ENCODE data around the gene TNFRSF8. TPM values are rescaled to one million over a fixed set of nuclear protein-coding genes. Genes with fewer than 3 reads are reported as not detected.

TNFRSF8 gene
- polyA plus RNA-seq, 1 donor (not counting 4 experiments of a cell fraction or from before 2014, with no cell fraction given) = 0.03 TPM

- H3K4me2 ChIP-seq (ENCODE audit: control insufficient read depth, extremely low read depth, insufficient read depth, low read depth, low read length) = no peak overlapping the region
- no peaks in the 10 kb centered on the region for H3K9me1 ChIP-seq (ENCODE audit: control insufficient read depth, extremely low read depth, insufficient read depth, low read length)
- H2AFZ ChIP-seq (ENCODE audit: control insufficient read depth, low read length) = no peak overlapping the region
- TF ChIP-seq EZH2 (IDR thresholded peaks at IDR 0.05; ENCODE audit: low read length) = no peak
- no peak for TF ChIP-seq CTCF (optimal IDR thresholded peaks at IDR 0.05 in 1 of 3, IDR thresholded peaks at IDR 0.05 in 1 of 3, conservative IDR thresholded peaks at IDR 0.05 in 1 of 3; ENCODE audit: extremely low read depth in 1 of 3, insufficient read depth in 2 of 3, low read length in 3 of 3)
- H3K9ac ChIP-seq (ENCODE audit: control insufficient read depth, extremely low read depth, insufficient read depth, low read length) = no peak overlapping the region
- no peak overlapping the region for H3K4me3 ChIP-seq (ENCODE audit: control insufficient read depth in 2 of 3, extremely low read depth in 1 of 3, insufficient read depth in 2 of 3, low read depth in 1 of 3, low read length in 3 of 3)
- no peaks in the 10 kb centered on the region for H3K4me1 ChIP-seq (ENCODE audit: control insufficient read depth, extremely low read depth, insufficient read depth, low read length)
- no peak for DNase-seq (ENCODE audit: low read depth, low spot score)
- no peak overlapping the region for H3K27ac ChIP-seq (ENCODE audit: control insufficient read depth, insufficient read depth, low read length)
- no peaks in the 10 kb centered on the region for H3K9me3 ChIP-seq (ENCODE audit: control insufficient read depth, low read depth, low read length)
- peaks cover 33% of the 10 kb centered on the region for H3K27me3 ChIP-seq (ENCODE audit: control insufficient read depth, extremely low read depth, insufficient read depth, low read length)
- H4K20me1 ChIP-seq (ENCODE audit: control insufficient read depth, extremely low read depth, insufficient read depth, low read length) = no peaks in the 10 kb centered on the region
- dilution Hi-C loops (cut with MboI; ENCODE audit: extremely low pct_ligation_motif_present, low sequenced_read_pairs) = no loop called here
- H3K79me2 ChIP-seq (ENCODE audit: control insufficient read depth, insufficient read depth, low read length) = no peaks in the 10 kb centered on the region
- H3K36me3 ChIP-seq (ENCODE audit: control insufficient read depth in 2 of 2, extremely low read depth in 1 of 2, insufficient read depth in 2 of 2, low read length in 2 of 2) = no peaks in the 10 kb centered on the region
- no peak for FAIRE-seq
Measured at GRCh38 chr1:12189328-12189682, 126.2 kb downstream of the TNFRSF8 start.

- H3K9me3 ChIP-seq (ENCODE audit: control insufficient read depth, low read depth, low read length) = no peaks in the 10 kb centered on the region
- H3K9ac ChIP-seq (ENCODE audit: control insufficient read depth, extremely low read depth, insufficient read depth, low read length) = no peak overlapping the region
- H3K36me3 ChIP-seq (ENCODE audit: control insufficient read depth in 2 of 2, extremely low read depth in 1 of 2, insufficient read depth in 2 of 2, low read length in 2 of 2) = no peaks in the 10 kb centered on the region
- dilution Hi-C loops (cut with MboI; ENCODE audit: extremely low pct_ligation_motif_present, low sequenced_read_pairs) = no loop called here
- no peak overlapping the region for H3K4me2 ChIP-seq (ENCODE audit: control insufficient read depth, extremely low read depth, insufficient read depth, low read depth, low read length)
- no peak overlapping the region for H2AFZ ChIP-seq (ENCODE audit: control insufficient read depth, low read length)
- H3K79me2 ChIP-seq (ENCODE audit: control insufficient read depth, insufficient read depth, low read length) = no peaks in the 10 kb centered on the region
- H3K4me3 ChIP-seq (ENCODE audit: control insufficient read depth in 2 of 3, extremely low read depth in 1 of 3, insufficient read depth in 2 of 3, low read depth in 1 of 3, low read length in 3 of 3) = no peak overlapping the region
- no peaks in the 10 kb centered on the region for H3K9me1 ChIP-seq (ENCODE audit: control insufficient read depth, extremely low read depth, insufficient read depth, low read length)
- no peak for FAIRE-seq
- TF ChIP-seq CTCF (optimal IDR thresholded peaks at IDR 0.05 in 1 of 3, IDR thresholded peaks at IDR 0.05 in 1 of 3, conservative IDR thresholded peaks at IDR 0.05 in 1 of 3; ENCODE audit: extremely low read depth in 1 of 3, insufficient read depth in 2 of 3, low read length in 3 of 3) (no peak), EZH2 (IDR thresholded peaks at IDR 0.05; ENCODE audit: low read length) (no peak)
- H3K27me3 ChIP-seq (ENCODE audit: control insufficient read depth, extremely low read depth, insufficient read depth, low read length) = peaks cover 33% of the 10 kb centered on the region
- DNase-seq (ENCODE audit: low read depth, low spot score) = no peak
- no peaks in the 10 kb centered on the region for H4K20me1 ChIP-seq (ENCODE audit: control insufficient read depth, extremely low read depth, insufficient read depth, low read length)
- no peak overlapping the region for H3K27ac ChIP-seq (ENCODE audit: control insufficient read depth, insufficient read depth, low read length)
- H3K4me1 ChIP-seq (ENCODE audit: control insufficient read depth, extremely low read depth, insufficient read depth, low read length) = no peaks in the 10 kb centered on the region
Measured at GRCh38 chr1:12191242-12192032, 128.3 kb downstream of the TNFRSF8 start.

Small RNA genes lying within 50 kb of the gene (small RNA-seq; reads per million reads assigned to genes)
- gene AL096840.1 (ENCODE audit: insufficient read length in 3 of 3, low read depth in 3 of 3, low replicate concordance in 1 of 3) = 0 reads per million in 3 experiments
- 0 reads per million in 3 experiments for gene MIR4632 (ENCODE audit: insufficient read length in 3 of 3, low read depth in 3 of 3, low replicate concordance in 1 of 3)
- 0 to 0.67 (median 0) reads per million in 3 experiments for gene MIR6729 (ENCODE audit: insufficient read length in 3 of 3, low read depth in 3 of 3, low replicate concordance in 1 of 3)
- gene RF00019 (ENCODE audit: insufficient read length in 3 of 3, low read depth in 3 of 3, low replicate concordance in 1 of 3) = 0 reads per million in 3 experiments
- 0 reads per million in 3 experiments for gene RN7SL649P (ENCODE audit: insufficient read length in 3 of 3, low read depth in 3 of 3, low replicate concordance in 1 of 3)
- 0 reads per million in 3 experiments for gene RNU6-777P (ENCODE audit: insufficient read length in 3 of 3, low read depth in 3 of 3, low replicate concordance in 1 of 3)
- 0 reads per million in 3 experiments for gene RPL23AP89 (ENCODE audit: insufficient read length in 3 of 3, low read depth in 3 of 3, low replicate concordance in 1 of 3)

Other genes with a start within 250 kb of the TNFRSF8 start
- not detected in 3 replicates for gene NPPA, start 215.5 kb upstream of the TNFRSF8 start, polyA plus RNA-seq
- not detected in 3 replicates for gene NPPB, start 204.4 kb upstream of the TNFRSF8 start, polyA plus RNA-seq
- gene KIAA2013, start 136.9 kb upstream of the TNFRSF8 start, polyA plus RNA-seq = 26.7 to 51.9 TPM (median 31.1 TPM) in 3 replicates
- gene PLOD1, start 128.6 kb upstream of the TNFRSF8 start, polyA plus RNA-seq = 63.6 to 91.9 TPM (median 88.4 TPM) in 3 replicates
- gene MFN2, start 82.9 kb upstream of the TNFRSF8 start, polyA plus RNA-seq = 85.4 to 102 TPM (median 94.3 TPM) in 3 replicates
- gene MIIP, start 43.8 kb upstream of the TNFRSF8 start, polyA plus RNA-seq = 14.3 to 30.6 TPM (median 18.2 TPM) in 3 replicates
- gene TNFRSF1B, start 103.7 kb downstream of the TNFRSF8 start, polyA plus RNA-seq = 0.02 to 0.04 TPM (median 0.04 TPM) in 3 replicates
- 19.0 to 24.3 TPM (median 20.4 TPM) in 3 replicates for gene VPS13D, start 166.7 kb downstream of the TNFRSF8 start, polyA plus RNA-seq

All from keratinocyte (primary cell).